HepG2 (cell line): Measurements from ENCODE around the gene KIN. TPM values are rescaled to one million over a fixed set of nuclear protein-coding genes. Genes with fewer than 3 reads are reported as not detected.

Source experiments
- FOSL1 ChIP-seq: sonication (generic); formaldehyde crosslinking; IDR thresholded peaks from 2 replicates; pipeline ENCODE4 v1.9.0; 2021; ENCODE audit warnings: missing genetic modification reagents, borderline replicate concordance
- GZF1 ChIP-seq: sonication (generic); formaldehyde crosslinking; IDR thresholded peaks from 2 replicates; pipeline ENCODE4 v1.5.1; 2020; ENCODE audit warnings: mild to moderate bottlenecking, missing genetic modification reagents
- MYNN ChIP-seq: sonication (generic); formaldehyde crosslinking; IDR thresholded peaks from 2 replicates; pipeline ENCODE4 v1.4.0; 2020; ENCODE audit warnings: mild to moderate bottlenecking, low read depth, missing genetic modification reagents
- NRL ChIP-seq: sonication (generic); formaldehyde crosslinking; IDR thresholded peaks from 2 replicates; pipeline ENCODE4 v1.5.0; 2020; ENCODE audit warnings: missing genetic modification reagents, mild to moderate bottlenecking, moderate library complexity, borderline replicate concordance
- POLR2A ChIP-seq, 2 experiments: IDR thresholded peaks; 2 replicates each; pipeline ENCODE4 v1.6.1; 2011; ENCODE audit warnings: low read depth in 2 of 2, low read length in 2 of 2, mild to moderate bottlenecking in 1 of 2, moderate library complexity in 1 of 2; ENCODE audit not compliant: insufficient read depth in 1 of 2
- RFX3 ChIP-seq: IDR thresholded peaks from 2 replicates; pipeline ENCODE4 v1.6.1; 2016; ENCODE audit warnings: missing biosample characterization, missing genetic modification reagents
- SP5 ChIP-seq: IDR thresholded peaks from 2 replicates; pipeline ENCODE4 v1.6.1; 2016; ENCODE audit warnings: low read depth, borderline replicate concordance
- TBP ChIP-seq: sonication (generic); formaldehyde crosslinking; IDR thresholded peaks from 2 replicates; pipeline ENCODE4 v1.5.0; 2020; ENCODE audit warnings: missing genetic modification reagents
- ZBTB1 ChIP-seq: sonication (generic); formaldehyde crosslinking; IDR thresholded peaks from 2 replicates; pipeline ENCODE4 v1.4.0; 2020; ENCODE audit warnings: missing genetic modification reagents, borderline replicate concordance
- ZNF318 ChIP-seq: sonication (generic); formaldehyde crosslinking; IDR thresholded peaks from 2 replicates; pipeline ENCODE4 v1.4.0; 2020; ENCODE audit warnings: mild to moderate bottlenecking, missing genetic modification reagents
- ZNF343 ChIP-seq: sonication (generic); formaldehyde crosslinking; IDR thresholded peaks from 2 replicates; pipeline ENCODE4 v1.4.0; 2020; ENCODE audit warnings: mild to moderate bottlenecking, missing genetic modification reagents
- ZNF605 ChIP-seq: sonication (generic); formaldehyde crosslinking; IDR thresholded peaks from 2 replicates; pipeline ENCODE4 v1.8.0; 2022; ENCODE audit warnings: mild to moderate bottlenecking, missing genetic modification reagents
- ZNF644 ChIP-seq: IDR thresholded peaks from 2 replicates; pipeline ENCODE4 v1.6.1; 2016; ENCODE audit warnings: low read depth
- ZNF775 ChIP-seq: sonication (generic); formaldehyde crosslinking; IDR thresholded peaks from 2 replicates; pipeline ENCODE4 v1.4.0; 2020; ENCODE audit warnings: missing genetic modification reagents, mild to moderate bottlenecking, moderate library complexity, borderline replicate concordance
- ZNF841 ChIP-seq: sonication (generic); formaldehyde crosslinking; IDR thresholded peaks from 2 replicates; pipeline ENCODE4 v1.8.1; 2023; ENCODE audit warnings: missing genetic modification reagents, borderline replicate concordance
- polyA plus RNA-seq, 8 experiments: library from polyadenylated mRNA; depleted of rRNA in 3 of 8; stranded (reverse) in 7 of 8; unstranded in 1 of 8; fragments of >200 nt; fragmentation: Illumina TruSeq in 4 of 8; extraction: Trizol in 4 of 8; gene quantifications; 2 replicates each; pipeline versions ENCODE4 v1.2.1 to v1.2.3, GENCODE V29; 2011 to 2016; ENCODE audit warnings: low read depth in 4 of 8, missing spikeins in 1 of 8, mixed read lengths in 1 of 8; ENCODE audit not compliant: insufficient read depth in 1 of 8
- total RNA-seq, 5 experiments: library from RNA; depleted of rRNA; stranded (reverse); fragments of >200 nt; fragmentation: Illumina TruSeq; extraction: Trizol; gene quantifications; 2 replicates each; pipeline ENCODE4 v1.2.3, GENCODE V29; 2016; ENCODE audit warnings: low read depth in 1 of 5
- TF ChIP-seq, protein P1 (sequence below): sonication (generic); formaldehyde crosslinking; IDR thresholded peaks from 2 replicates; pipeline ENCODE4 v1.4.0; 2020; ENCODE audit warnings: missing genetic modification reagents, borderline replicate concordance
- TF ChIP-seq, protein P2 (sequence below): IDR thresholded peaks from 2 replicates; pipeline ENCODE4 v1.6.1; 2016; ENCODE audit warnings: mild to moderate bottlenecking, missing biosample characterization, missing genetic modification reagents
- TF ChIP-seq, protein P3 (sequence below): sonication (generic); formaldehyde crosslinking; IDR thresholded peaks from 2 replicates; pipeline ENCODE4 v1.4.0; 2020; ENCODE audit warnings: missing genetic modification reagents

The KIN gene
- total and polyA plus RNA-seq, 2 of the 13 experiments (the other 11 are each of a cell fraction or from before 2014, with no cell fraction given) = 4.9 to 23.2 TPM

- TF ChIP-seq ZNF318 (CRISPR knock-in tag) = no peak
- no peak for TF ChIP-seq GZF1 (CRISPR knock-in tag)
- TF ChIP-seq, protein P1, sequence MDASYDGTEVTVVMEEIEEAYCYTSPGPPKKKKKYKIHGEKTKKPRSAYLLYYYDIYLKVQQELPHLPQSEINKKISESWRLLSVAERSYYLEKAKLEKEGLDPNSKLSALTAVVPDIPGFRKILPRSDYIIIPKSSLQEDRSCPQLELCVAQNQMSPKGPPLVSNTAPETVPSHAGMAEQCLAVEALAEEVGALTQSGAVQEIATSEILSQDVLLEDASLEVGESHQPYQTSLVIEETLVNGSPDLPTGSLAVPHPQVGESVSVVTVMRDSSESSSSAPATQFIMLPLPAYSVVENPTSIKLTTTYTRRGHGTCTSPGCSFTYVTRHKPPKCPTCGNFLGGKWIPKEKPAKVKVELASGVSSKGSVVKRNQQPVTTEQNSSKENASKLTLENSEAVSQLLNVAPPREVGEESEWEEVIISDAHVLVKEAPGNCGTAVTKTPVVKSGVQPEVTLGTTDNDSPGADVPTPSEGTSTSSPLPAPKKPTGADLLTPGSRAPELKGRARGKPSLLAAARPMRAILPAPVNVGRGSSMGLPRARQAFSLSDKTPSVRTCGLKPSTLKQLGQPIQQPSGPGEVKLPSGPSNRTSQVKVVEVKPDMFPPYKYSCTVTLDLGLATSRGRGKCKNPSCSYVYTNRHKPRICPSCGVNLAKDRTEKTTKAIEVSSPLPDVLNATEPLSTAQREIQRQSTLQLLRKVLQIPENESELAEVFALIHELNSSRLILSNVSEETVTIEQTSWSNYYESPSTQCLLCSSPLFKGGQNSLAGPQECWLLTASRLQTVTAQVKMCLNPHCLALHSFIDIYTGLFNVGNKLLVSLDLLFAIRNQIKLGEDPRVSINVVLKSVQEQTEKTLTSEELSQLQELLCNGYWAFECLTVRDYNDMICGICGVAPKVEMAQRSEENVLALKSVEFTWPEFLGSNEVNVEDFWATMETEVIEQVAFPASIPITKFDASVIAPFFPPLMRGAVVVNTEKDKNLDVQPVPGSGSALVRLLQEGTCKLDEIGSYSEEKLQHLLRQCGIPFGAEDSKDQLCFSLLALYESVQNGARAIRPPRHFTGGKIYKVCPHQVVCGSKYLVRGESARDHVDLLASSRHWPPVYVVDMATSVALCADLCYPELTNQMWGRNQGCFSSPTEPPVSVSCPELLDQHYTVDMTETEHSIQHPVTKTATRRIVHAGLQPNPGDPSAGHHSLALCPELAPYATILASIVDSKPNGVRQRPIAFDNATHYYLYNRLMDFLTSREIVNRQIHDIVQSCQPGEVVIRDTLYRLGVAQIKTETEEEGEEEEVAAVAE (CRISPR knock-in tag) = no peak
- TF ChIP-seq, protein P2, sequence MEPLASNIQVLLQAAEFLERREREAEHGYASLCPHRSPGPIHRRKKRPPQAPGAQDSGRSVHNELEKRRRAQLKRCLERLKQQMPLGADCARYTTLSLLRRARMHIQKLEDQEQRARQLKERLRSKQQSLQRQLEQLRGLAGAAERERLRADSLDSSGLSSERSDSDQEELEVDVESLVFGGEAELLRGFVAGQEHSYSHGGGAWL = no peak
- peak; percentile 54; the same call in 1 of the 2 replicates for TF ChIP-seq RFX3 (CRISPR knock-in tag)
- TF ChIP-seq ZNF841 (CRISPR knock-in tag) = no peak
- TF ChIP-seq, protein P3, sequence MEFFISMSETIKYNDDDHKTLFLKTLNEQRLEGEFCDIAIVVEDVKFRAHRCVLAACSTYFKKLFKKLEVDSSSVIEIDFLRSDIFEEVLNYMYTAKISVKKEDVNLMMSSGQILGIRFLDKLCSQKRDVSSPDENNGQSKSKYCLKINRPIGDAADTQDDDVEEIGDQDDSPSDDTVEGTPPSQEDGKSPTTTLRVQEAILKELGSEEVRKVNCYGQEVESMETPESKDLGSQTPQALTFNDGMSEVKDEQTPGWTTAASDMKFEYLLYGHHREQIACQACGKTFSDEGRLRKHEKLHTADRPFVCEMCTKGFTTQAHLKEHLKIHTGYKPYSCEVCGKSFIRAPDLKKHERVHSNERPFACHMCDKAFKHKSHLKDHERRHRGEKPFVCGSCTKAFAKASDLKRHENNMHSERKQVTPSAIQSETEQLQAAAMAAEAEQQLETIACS (CRISPR knock-in tag) = no peak
- no peak for TF ChIP-seq ZNF775 (CRISPR knock-in tag)
- no peak for TF ChIP-seq NRL (CRISPR knock-in tag)
- TF ChIP-seq FOSL1 (CRISPR knock-in tag) = no peak
- no peak for TF ChIP-seq ZNF605 (CRISPR knock-in tag)
- no peak for TF ChIP-seq ZBTB1 (CRISPR knock-in tag)
- no peak for TF ChIP-seq TBP (CRISPR knock-in tag)
- TF ChIP-seq SP5 (CRISPR knock-in tag) = peak; percentile 96
- no peak for TF ChIP-seq POLR2A (IDR thresholded peaks at IDR 0.05; ENCODE audit: insufficient read depth in 1 of 2, low read depth in 2 of 2, low read length in 2 of 2)
- TF ChIP-seq MYNN (CRISPR knock-in tag) = no peak
- TF ChIP-seq ZNF343 (CRISPR knock-in tag) = no peak
- peak; percentile 64 for TF ChIP-seq ZNF644
Observed at GRCh38 chr10:7795605-7796004, 7.8 kb upstream of the KIN start (continued).
